T-helper 1 cell (primary cell): Measurements from ENCODE around the gene SPECC1L.
A peak's percentile ranks its signal among the peaks of the same experiment; 100 is the strongest.

Experiments
- DNase-seq, 5 donors: peaks; one replicate each; pipeline ENCODE4 v3.0.0-alpha.2; 2012 to 2020

The SPECC1L gene

DNA sequence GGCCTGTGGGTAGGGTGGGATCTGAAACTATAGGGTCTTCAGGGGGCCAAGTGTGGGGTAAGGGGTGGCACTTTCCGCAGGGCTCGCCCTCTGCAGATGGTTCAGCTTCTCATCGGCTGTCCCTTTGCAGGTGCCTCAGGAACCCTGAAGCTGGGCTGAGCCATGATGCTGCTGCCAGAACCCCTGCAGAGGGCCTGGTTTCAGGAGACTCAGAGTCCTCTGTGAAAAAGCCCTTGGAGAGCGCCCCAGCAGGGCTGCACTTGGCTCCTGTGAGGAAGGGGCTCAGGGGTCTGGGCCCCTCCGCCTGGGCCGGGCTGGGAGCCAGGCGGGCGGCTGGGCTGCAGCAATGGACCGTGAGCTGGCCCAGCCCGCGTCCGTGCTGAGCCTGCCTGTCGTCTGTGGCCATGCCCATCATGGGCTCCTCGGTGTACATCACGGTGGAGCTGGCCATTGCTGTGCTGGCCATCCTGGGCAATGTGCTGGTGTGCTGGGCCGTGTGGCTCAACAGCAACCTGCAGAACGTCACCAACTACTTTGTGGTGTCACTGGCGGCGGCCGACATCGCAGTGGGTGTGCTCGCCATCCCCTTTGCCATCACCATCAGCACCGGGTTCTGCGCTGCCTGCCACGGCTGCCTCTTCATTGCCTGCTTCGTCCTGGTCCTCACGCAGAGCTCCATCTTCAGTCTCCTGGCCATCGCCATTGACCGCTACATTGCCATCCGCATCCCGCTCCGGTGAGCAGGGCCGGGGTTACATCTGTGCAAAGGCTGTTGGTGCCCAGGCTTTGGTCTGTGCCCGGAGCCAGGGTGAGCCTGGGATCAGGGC, 162.6 kb downstream of the SPECC1L start:
- no peak for DNase-seq

DNA sequence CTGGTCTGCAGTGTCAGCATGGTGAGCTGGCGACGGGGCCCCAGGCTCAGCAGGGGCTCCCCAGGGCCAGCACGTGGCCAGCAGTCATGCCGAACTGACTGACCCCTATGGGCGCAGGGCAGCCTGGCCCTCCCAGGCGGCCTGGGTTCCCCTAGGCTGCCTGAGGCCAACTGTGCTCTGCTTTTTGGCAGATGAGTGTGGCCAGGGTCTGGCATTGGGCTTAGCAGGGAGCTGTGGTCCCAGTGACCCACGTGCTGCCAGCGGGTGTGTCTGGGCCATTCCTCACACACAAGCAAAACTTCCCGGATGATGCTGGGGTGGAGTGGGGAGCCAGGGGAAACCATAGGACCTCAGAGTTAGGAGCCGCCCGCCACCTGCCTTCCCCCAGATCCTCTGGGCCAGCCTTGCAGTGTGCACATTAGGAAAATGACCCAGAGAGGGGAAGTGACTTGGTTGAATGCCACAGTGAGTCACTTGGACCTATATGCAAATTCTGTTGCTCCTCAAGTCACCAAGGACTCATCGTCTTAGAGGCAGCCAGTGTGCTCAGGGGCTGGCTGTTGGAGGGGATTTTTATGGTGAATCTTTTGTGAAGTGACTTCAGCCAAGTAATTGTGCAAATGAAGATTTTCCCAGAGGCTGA, 163.3 kb downstream of the SPECC1L start:
- DNase-seq = no peak

DNA sequence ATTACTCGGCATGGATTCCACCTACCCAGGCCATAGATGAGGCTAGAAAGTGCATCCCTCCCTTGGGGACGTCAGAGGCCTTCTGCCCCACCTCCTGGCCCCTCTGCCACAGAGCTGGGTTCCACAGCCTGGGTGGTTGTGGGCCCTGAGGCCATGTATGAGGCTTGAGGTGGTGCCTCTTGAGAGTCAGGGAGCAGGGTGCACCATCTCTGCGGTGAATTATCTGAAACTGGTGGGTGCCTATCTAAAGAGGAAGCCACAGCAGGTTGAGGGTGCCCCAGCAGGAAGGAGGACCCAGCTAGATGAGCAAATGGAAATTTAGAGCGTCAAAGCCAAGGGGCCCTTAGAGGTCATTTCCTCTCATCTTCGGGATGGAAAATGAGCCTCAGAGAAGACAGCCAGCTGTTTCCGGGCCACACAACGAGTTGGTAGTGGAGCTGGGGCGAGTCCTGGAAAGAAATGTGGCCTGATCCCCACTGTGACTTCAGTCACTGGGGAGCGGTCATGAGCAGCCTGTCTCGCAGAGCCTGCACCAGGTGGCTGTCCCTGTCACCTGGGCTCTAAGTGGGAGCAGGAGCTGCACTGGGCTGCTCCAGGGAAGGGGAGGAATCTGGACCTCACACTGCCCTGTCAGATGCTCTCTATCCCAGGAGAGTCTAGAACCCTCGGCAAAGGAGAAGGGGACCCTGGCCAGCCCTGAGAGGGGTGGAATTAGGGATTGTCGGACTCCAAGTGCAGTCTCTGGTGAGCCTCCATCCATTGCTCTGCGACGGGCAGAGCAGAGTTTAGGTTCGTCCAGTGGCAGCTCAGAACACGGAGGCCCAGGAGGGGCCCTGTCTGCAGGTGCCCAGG, 164.1 kb downstream of the SPECC1L start:
- DNase-seq = peak in 4 of 5 donors; percentile 54 to 94 (median 62)

DNA sequence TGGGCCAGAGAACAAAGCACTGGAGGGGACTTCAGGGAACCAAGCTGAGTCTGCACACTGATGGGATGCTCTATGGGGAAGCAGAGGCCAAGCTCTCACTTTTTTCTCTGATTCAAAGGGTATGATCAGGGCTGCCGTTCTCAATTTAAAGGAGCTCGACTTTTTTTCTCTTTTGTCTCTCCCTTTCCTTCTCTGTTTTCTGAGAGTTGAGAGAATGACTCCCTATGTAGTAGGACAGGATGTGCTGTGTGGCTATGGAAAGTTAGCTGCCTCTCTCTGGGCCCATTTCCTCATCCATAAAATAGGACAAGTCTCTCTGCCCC, 164.7 kb downstream of the SPECC1L start:
- DNase-seq = no peak

DNA sequence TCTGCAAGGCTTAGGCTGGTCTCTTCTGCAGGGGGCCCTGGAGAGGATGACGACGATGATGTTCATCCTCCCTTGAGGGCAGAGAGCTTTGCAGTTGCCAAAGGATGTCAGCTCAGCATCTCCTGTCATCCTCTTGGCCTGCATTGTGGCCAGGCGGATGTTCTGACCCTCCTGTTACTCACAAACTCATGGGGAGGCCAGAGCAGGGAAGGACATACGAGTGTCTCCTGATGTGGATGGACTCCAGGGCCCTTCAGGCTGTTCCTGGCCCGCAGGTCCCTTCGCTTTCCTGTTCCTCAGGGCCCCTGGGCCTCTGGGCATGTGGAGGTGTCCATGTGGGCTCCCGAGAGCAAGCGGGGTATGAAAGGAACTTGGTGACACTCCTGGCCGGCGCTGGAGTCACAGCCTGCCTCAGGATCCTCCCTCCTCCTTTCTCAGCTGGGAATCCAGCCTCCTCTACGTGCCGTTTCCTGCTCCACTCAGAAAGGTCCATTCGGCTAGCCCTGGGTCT, 165.3 kb downstream of the SPECC1L start:
- DNase-seq = no peak

DNA sequence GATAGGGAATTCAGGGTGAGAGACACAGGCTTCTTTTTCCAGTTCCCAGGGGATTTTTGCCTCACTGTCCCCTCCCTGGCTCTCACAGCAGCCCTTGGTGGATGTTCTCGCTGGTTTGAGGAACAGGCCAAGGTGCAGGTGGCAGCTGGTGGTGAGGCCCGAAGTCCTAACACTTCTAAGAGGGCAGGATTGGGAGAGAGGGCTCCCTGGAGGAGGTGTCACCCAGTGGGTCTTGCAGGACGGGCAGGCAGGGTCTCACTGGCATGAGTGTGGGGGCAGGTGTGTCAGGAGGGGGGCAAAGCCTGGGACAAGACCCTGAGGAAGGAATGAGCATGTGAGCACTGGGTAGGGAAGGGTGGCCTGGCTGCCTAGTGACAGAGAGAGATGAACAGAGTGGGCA, 165.9 kb downstream of the SPECC1L start:
- no peak for DNase-seq

DNA sequence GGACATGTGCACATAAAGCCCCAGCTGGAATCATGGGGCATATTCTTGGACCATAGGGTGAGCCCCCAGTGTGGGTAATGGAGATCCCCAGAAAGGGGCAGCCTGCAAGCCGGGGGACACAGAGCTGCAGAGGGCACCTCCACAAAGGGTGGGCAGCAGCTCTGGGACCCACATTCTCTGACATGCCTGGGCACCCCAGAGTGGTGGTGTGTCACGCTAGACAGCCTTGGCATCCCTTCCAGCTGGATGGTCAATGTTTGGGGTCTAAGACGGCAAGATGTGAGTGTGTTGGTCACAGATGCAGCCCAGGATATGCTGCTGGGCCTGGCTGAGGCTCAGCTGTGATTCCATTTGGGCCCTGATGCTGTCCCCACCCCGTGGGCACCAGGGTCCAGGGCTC, 166.5 kb downstream of the SPECC1L start:
- DNase-seq = no peak

DNA sequence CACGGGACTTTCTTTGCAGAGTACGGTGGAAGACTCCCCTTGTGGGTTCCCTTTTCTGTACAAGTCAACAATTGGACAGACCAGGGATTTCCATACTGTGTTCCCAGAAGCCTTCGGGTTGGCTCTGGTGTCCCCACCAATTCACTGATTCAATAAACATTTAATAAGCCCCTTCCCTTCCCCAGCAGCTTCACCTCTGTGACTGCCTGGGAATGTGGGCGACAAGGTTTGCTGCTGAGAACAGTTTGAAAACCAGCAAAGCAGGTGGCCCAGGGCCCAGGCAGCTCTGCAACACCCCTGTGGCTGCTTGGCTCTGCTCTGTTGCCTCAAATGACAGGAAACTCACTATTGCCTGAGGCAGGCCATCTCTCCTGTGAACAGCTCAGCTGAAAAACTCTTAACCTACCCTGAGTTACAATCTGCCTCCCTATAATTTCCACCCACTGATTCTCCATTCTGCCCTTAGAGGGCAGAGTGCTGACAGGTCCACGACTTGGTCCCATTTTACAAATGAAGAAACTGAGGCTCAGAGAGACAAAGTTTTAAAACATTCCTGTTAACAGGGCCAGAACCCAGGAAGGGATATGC, 167.2 kb downstream of the SPECC1L start:
- DNase-seq = peak in 1 of 5 donors; percentile 44

DNA sequence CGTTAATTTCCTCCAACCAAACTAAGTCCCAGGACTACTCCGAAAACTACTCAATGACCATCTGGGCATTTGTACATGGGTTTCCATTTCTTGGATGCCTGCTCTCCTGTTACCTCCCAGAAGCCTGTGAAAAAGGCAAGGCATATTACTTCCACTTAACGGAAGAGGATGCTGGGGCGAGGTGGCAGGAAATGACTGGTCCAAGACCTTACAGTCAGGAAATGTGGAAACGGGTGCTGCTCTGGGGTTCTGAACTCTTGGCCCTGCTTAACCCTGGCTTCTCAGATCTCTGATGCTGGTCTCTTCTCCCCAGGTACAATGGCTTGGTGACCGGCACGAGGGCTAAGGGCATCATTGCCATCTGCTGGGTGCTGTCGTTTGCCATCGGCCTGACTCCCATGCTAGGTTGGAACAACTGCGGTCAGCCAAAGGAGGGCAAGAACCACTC, 169.7 kb downstream of the SPECC1L start:
- no peak for DNase-seq

DNA sequence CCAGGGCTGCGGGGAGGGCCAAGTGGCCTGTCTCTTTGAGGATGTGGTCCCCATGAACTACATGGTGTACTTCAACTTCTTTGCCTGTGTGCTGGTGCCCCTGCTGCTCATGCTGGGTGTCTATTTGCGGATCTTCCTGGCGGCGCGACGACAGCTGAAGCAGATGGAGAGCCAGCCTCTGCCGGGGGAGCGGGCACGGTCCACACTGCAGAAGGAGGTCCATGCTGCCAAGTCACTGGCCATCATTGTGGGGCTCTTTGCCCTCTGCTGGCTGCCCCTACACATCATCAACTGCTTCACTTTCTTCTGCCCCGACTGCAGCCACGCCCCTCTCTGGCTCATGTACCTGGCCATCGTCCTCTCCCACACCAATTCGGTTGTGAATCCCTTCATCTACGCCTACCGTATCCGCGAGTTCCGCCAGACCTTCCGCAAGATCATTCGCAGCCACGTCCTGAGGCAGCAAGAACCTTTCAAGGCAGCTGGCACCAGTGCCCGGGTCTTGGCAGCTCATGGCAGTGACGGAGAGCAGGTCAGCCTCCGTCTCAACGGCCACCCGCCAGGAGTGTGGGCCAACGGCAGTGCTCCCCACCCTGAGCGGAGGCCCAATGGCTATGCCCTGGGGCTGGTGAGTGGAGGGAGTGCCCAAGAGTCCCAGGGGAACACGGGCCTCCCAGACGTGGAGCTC, 170.2 kb downstream of the SPECC1L start:
- DNase-seq = no peak

DNA sequence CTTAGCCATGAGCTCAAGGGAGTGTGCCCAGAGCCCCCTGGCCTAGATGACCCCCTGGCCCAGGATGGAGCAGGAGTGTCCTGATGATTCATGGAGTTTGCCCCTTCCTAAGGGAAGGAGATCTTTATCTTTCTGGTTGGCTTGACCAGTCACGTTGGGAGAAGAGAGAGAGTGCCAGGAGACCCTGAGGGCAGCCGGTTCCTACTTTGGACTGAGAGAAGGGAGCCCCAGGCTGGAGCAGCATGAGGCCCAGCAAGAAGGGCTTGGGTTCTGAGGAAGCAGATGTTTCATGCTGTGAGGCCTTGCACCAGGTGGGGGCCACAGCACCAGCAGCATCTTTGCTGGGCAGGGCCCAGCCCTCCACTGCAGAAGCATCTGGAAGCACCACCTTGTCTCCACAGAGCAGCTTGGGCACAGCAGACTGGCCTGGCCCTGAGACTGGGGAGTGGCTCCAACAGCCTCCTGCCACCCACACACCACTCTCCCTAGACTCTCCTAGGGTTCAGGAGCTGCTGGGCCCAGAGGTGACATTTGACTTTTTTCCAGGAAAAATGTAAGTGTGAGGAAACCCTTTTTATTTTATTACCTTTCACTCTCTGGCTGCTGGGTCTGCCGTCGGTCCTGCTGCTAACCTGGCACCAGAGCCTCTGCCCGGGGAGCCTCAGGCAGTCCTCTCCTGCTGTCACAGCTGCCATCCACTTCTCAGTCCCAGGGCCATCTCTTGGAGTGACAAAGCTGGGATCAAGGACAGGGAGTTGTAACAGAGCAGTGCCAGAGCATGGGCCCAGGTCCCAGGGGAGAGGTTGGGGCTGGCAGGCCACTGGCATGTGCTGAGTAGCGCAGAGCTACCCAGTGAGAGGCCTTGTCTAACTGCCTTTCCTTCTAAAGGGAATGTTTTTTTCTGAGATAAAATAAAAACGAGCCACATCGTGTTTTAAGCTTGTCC, 171.0 kb downstream of the SPECC1L start:
- DNase-seq = no peak

DNA sequence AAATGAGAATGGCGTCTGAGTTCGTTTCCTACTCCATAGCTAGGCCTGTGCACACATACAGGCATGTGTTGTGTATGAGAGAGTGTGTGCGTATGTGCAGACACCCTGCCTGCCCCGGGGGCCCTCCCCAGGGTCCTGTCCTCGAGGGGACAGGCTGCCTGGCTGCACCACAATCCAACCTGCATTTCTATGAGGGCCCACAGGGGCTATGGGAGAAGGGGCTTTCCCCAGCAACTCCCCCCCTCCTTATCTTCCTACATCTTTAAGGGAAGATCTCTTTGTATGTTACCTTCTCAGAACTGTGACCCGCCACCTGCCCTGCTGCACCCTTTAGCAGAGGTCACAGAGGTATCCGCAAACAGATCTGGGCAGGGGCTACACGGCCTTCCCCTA, 171.7 kb downstream of the SPECC1L start:
- no peak for DNase-seq

DNA sequence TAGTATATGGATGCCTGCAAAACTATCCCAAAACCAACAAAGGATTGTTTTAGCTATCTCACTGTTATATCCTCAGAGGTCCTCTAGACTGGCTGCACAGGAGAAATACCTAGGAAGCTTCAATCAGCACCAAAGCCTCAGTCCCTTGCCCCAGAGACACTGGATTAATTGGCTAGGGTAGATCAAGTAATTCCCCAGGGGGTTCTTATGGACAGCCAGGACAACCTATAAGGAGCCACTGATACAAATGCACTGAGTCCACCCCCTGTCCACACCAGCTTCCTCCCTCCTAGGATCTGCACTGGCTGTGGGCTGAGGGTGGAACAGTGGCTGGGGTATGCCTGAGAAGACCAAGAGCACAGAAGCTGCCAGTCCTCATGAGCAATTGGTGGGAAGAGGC, 173.0 kb downstream of the SPECC1L start:
- DNase-seq = no peak

DNA sequence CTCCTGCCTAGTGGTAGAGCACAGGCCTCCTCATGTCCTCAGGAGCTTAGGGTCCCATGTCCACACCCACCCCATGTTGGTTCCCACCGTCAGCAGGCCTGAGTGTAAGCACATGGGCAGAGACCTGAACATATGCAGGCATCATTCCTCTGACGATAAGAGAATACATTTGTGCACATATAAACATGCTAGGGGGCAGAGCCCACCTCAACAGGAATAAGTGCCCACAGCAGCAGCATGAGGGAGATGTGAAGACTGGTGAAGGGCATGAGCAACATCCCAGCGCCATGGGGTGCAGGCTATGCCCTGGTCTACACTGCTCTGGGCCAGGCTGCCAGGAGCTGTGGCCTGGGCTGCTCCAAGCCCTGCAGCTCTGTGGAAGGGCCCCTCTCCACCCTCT, 173.6 kb downstream of the SPECC1L start:
- DNase-seq = no peak

DNA sequence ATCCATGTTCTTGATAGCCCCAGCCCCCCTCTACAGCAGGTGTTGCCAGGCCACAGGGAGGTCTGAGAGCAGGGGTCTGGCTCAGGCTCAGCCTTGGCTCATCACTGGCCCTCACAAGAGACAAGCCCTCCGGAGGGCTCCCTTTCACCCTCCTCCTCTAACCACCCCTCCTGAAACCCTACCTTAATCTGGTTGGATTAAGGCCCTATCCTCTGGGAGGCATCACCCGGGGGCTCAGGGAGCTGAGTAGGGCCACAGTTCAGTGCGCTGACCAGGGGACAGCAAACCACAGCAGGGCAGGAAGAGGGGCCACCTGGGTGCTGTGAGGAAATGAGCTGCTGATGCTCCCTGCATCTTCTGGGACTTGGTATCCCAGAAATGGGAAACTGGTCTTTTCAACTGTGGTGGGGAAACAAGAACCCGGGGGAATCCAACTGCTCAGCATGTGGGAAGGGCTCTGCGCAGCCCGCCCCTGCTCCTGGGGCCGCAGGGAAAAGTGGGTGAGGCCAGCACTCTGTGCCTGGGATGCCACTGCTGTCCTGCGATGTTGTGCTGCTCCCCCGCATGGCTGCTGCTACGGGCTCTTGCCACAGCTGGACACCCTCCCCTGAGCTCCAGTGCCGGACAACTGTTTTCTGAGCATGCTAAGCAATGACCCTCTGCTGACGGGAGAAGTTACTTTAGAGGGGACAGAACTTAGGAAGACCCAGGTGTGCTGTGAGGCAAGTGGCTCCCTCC, 174.3 kb downstream of the SPECC1L start:
- DNase-seq = no peak

DNA sequence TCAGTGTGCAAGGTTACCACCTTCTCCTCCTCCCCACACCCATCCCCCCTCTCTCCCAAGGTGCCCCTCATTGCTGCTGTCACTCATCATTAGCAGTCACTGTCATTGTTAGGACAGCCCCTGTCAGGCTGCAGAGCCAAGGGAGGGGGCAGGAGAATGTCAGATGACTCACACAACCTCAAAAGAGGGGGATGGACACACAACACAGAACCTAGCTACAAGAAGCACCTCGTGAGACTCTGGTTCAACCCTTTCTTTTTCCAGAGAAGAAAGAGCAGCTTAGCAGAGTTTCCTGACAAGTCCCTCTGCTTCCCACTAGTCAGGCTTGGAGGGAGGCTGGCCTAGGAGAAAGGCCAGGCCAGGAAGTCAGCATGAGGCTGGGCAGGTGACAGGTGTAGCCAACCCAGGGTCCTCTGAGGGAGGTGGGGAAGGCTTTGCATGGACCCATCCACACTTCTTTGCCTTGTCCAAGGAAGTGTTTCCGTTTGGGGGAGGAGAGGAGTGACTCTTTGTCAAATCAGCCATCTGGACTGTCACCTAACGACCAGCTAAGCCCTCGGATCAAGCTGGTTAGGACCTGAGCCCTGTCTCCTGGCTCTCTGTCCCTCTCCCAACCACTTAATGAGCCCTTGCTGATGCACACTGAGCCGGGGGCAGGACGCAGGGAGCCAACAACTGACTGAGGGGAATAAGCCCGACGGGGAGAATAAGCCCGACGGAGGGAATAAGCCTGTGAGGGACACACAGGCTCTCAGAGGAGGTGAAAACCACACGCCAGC, 175.0 kb downstream of the SPECC1L start:
- no peak for DNase-seq

DNA sequence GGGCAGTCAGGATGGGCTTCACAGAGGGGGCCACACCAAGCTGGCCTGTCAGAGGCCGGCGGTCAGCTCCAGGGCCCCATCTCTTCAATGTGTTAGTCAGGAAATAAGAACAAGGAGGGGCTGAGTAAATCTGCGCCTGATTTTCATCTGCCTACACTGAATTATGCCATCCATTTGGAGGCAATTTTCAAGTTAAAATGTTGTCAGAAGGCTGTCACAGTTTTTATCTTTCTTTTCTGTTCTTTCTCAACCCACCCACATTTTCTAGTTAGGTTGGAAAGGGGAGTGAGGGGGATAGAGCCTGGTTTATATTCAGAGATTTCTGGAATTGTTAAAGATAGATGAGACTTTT, 175.6 kb downstream of the SPECC1L start:
- DNase-seq = no peak

DNA sequence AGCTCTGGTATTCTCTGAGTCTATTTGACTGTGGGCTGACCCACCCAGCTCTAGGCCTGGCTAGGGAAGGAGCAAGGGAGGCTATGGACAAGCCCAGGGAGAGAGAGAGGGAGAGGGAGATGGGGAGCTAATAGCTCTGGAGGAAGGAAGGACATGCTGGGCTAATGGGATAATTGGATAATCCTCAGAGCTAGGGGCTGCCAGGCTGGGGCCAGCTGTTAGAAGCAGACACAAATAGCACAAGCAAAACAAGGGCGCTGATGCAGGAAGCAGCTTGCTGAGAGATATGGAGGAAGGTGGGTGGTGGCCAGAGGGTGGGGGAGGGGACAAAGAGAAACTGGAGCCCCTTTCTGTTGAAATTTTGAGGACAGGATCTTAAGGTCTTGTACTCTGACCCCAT, 180.0 kb downstream of the SPECC1L start:
- no peak for DNase-seq

DNA sequence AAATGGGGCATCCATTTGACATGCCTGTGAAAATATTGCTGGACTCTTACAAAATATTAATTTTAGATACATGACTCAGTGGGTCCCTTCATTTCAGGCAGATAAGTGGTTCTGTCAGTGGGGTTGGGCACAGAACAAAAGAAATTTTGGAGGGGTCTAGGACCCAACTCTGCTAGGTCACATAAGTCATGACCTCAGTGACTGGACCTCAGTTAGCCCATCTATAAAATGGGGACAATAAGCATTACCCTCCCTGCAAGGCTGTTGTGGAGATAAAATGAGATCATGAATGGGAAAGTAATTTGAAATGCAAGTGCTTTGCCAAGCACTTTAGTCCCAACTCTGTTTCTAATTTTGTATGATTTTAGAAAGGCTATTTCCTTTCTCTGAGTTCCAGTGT, 180.5 kb downstream of the SPECC1L start:
- no peak for DNase-seq

DNA sequence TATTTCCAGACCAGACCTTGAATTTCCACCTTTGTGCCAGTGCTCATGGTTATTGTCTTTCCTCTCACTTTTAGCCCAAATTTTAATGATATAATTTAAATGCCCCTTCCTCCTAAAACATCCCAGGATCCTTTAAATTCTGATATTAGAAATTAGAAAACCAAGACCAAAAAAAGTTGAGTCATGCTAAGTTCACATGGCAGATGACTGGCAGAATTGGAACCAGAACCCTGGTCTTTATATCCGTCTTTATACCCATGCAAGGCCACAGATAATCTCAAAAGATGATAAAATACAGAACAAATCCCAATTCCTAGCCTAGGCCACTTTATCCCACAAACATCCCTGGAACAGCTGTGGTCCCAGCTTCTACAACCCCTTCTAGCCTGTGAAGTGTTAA, 183.2 kb downstream of the SPECC1L start:
- no peak for DNase-seq
